Natural killer cell (primary cell): ENCODE results near the gene SPAG6. TPM values are rescaled to one million over a fixed set of nuclear protein-coding genes. Genes with fewer than 3 reads are reported as not detected.

Experiments used
- ATAC-seq, 3 donors: fragments of 150-1000 bp in 2 of 3; fragments of 200-7000 bp in 1 of 3; cut with Tn5 transposase; 1 replicate in 1 of 3; 2 replicates in 2 of 3; pipeline ENCODE4 v1.10.0; 2021; ENCODE audit warnings: mild to moderate bottlenecking in 2 of 3, moderate library complexity in 2 of 3
- DNase-seq, 2 donors: peaks; one replicate each; pipeline versions ENCODE4 v3.0.0 to v3.0.0-alpha.2; 2013 to 2021; ENCODE audit warnings: mixed read lengths in 1 of 2
- H3K27ac ChIP-seq: one replicate; pipeline ENCODE4 v1.5.1; 2013; ENCODE audit warnings: mild to moderate bottlenecking, low read length
- H3K27me3 ChIP-seq: one replicate; pipeline ENCODE4 v1.6.1; 2013; ENCODE audit warnings: low read length; ENCODE audit not compliant: control insufficient read depth, insufficient read depth
- H3K36me3 ChIP-seq: one replicate; pipeline ENCODE4 v1.6.1; 2013; ENCODE audit warnings: low read length; ENCODE audit not compliant: control insufficient read depth, insufficient read depth
- H3K4me1 ChIP-seq: one replicate; pipeline ENCODE4 v1.6.1; 2013; ENCODE audit warnings: low read length; ENCODE audit not compliant: control insufficient read depth, insufficient read depth
- H3K4me3 ChIP-seq: one replicate; pipeline ENCODE4 v1.5.1; 2013; ENCODE audit warnings: low read length
- H3K9me3 ChIP-seq: one replicate; pipeline ENCODE4 v1.6.1; 2013; ENCODE audit warnings: low read length; ENCODE audit not compliant: control insufficient read depth, insufficient read depth
- H3K27ac Mint-ChIP-seq, 2 donors: one replicate each; pipeline ENCODE4 v1.8.0; 2022; ENCODE audit warnings: mild to moderate bottlenecking in 2 of 2, mixed read lengths in 2 of 2, moderate library complexity in 1 of 2
- H3K27me3 Mint-ChIP-seq, 2 donors: one replicate each; pipeline ENCODE4 v1.8.0; 2022; ENCODE audit warnings: low read depth in 2 of 2, mixed read lengths in 2 of 2
- H3K36me3 Mint-ChIP-seq: one replicate; pipeline ENCODE4 v1.8.0; 2022; ENCODE audit warnings: mixed read lengths
- H3K4me1 Mint-ChIP-seq, 2 donors: one replicate each; pipeline ENCODE4 v1.8.0; 2022; ENCODE audit warnings: mixed read lengths in 2 of 2
- H3K4me3 Mint-ChIP-seq: one replicate; pipeline ENCODE4 v1.8.0; 2022; ENCODE audit warnings: mild to moderate bottlenecking, moderate library complexity, mixed read lengths
- H3K9me3 Mint-ChIP-seq, 2 donors: one replicate each; pipeline ENCODE4 v1.8.0; 2022; ENCODE audit warnings: mixed read lengths in 2 of 2
- CTCF ChIP-seq: fragments of 200-600 bp; IDR thresholded peaks from one replicate; pipeline ENCODE4 v1.8.0; 2022; ENCODE audit warnings: antibody characterized with exemption
- WGBS: methylation state at CpG from one replicate; pipeline ENCODE4 v1.1.7; 2013; ENCODE audit warnings: missing lambda C conversion rate; ENCODE audit not compliant: insufficient coverage; 5-methylcytosine and 5-hydroxymethylcytosine counted together
- intact Hi-C: fragments of 100-400 bp; cut with micrococcal nuclease; formaldehyde crosslinking; loops from one replicate; pipeline ENCODE4 v1.14.2; 2022
- total RNA-seq, 4 donors: library from RNA; stranded (reverse); fragments of 120-200 nt in 1 of 4; gene quantifications; one replicate each; pipeline versions ENCODE4 v1.2.3 to v1.2.4, GENCODE V29; 2013 to 2022

SPAG6 gene
- total RNA-seq, 3 donors from 2014 or later (not counting 1 experiment from before 2014, with no cell fraction given): 0.35 to 0.79 TPM; not detected in 1

GRCh38 chr10:22342421-22342820 is 2.9 kb upstream of the SPAG6 start:
- H3K27ac Mint-ChIP-seq: peak overlapping the region in 1 of 2 donors; percentile 29
- H3K9me3 Mint-ChIP-seq: peaks cover 0 to 2% of the 10 kb centered on the region in 2 donors
- intact Hi-C loops: loop anchor here (5.0 to 10.0 kb wide), 4 partner anchors 90 to 645 kb away; no protein-coding TSS in a partner anchor
- Histone ChIP-seq H3K27ac (no peak overlapping the region), H3K4me3 (no peak overlapping the region), H3K27me3 (peaks cover 85% of the 10 kb centered on the region), H3K4me1 (peaks cover 26% of the 10 kb centered on the region), H3K36me3 (no peaks in the 10 kb centered on the region), H3K9me3 (peaks cover 8% of the 10 kb centered on the region)
- 21% methylated on average over 1 of the region's 3 CpGs for WGBS
- DNase-seq (peak in 1 of 2 donors; percentile 30), ATAC-seq (no peak)
- peaks cover 6 to 14% of the 10 kb centered on the region in 2 donors for H3K4me1 Mint-ChIP-seq
- no peak for TF ChIP-seq CTCF
- peak overlapping the region; percentile 2 for H3K4me3 Mint-ChIP-seq
- H3K27me3 Mint-ChIP-seq: peaks cover 58 to 80% of the 10 kb centered on the region in 2 donors
- no peaks in the 10 kb centered on the region for H3K36me3 Mint-ChIP-seq

- H3K27me3 Mint-ChIP-seq: peaks cover 55 to 68% of the 10 kb centered on the region in 2 donors
- peaks cover 8% of the 10 kb centered on the region for H3K9me3 ChIP-seq
- ATAC-seq (no peak), DNase-seq (peak in 1 of 2 donors; percentile 12)
- H3K27ac Mint-ChIP-seq: peak overlapping the region in 1 of 2 donors; percentile 74
- no peak for TF ChIP-seq CTCF
- H3K36me3 Mint-ChIP-seq: no peaks in the 10 kb centered on the region
- peaks cover 77% of the 10 kb centered on the region for H3K27me3 ChIP-seq
- H3K4me1 Mint-ChIP-seq: peaks cover 6 to 14% of the 10 kb centered on the region in 2 donors
- intact Hi-C loops: loop anchor here (5.0 to 10.0 kb wide), 4 partner anchors 91 to 644 kb away; no protein-coding TSS in a partner anchor
- peaks cover 0 to 2% of the 10 kb centered on the region in 2 donors for H3K9me3 Mint-ChIP-seq
- no CpG with 5 or more reads among the region's 3 CpGs for WGBS
- H3K36me3 ChIP-seq: no peaks in the 10 kb centered on the region
- H3K4me1 ChIP-seq: peaks cover 26% of the 10 kb centered on the region
- H3K27ac ChIP-seq: no peak overlapping the region
- no peak overlapping the region for H3K4me3 Mint-ChIP-seq
- H3K4me3 ChIP-seq: no peak overlapping the region
These were observed 1.6 kb upstream of the SPAG6 start for GRCh38 chr10:22343731-22344130.

GRCh38 chr10:22344249-22344648 is 1.0 kb upstream of the SPAG6 start:
- Histone ChIP-seq H3K27ac (no peak overlapping the region), H3K4me1 (peaks cover 26% of the 10 kb centered on the region), H3K4me3 (no peak overlapping the region), H3K36me3 (no peaks in the 10 kb centered on the region), H3K27me3 (peaks cover 72% of the 10 kb centered on the region), H3K9me3 (peaks cover 8% of the 10 kb centered on the region)
- DNase-seq (peak in 1 of 2 donors; percentile 28), ATAC-seq (no peak)
- Mint-ChIP-seq H3K36me3 (no peaks in the 10 kb centered on the region), H3K27me3 (peaks cover 53 to 63% of the 10 kb centered on the region in 2 donors), H3K27ac (peak overlapping the region in 1 of 2 donors; percentile 74), H3K9me3 (peaks cover 0 to 2% of the 10 kb centered on the region in 2 donors), H3K4me3 (peak overlapping the region; percentile 65), H3K4me1 (peaks cover 6 to 14% of the 10 kb centered on the region in 2 donors)
- no peak for TF ChIP-seq CTCF
- 0% methylated on average over 1 of the region's 1 CpG for WGBS
- intact Hi-C loops: loop anchor here (5.0 to 10.0 kb wide), 4 partner anchors 92 to 643 kb away; no protein-coding TSS in a partner anchor
